GM19455 (cell line): Measurements from ENCODE around the gene AP1S3.

Source experiments
- ATAC-seq: cut with Tn5 transposase; IDR thresholded peaks from one replicate; pipeline ENCODE4 v1.9.1; 2021; ENCODE audit not compliant: unreplicated experiment

The AP1S3 gene

GRCh38 chr2:223761746-223762145 is 75.6 kb downstream of the AP1S3 start:
- peak; percentile 70 for ATAC-seq

GRCh38 chr2:223760838-223761502 is 76.4 kb downstream of the AP1S3 start:
- ATAC-seq = peak; percentile 85

GRCh38 chr2:223759569-223760430 is 77.6 kb downstream of the AP1S3 start:
- ATAC-seq = no peak

GRCh38 chr2:223758131-223758840 is 79.1 kb downstream of the AP1S3 start:
- ATAC-seq = no peak

- ATAC-seq = no peak
These were observed 83.4 kb downstream of the AP1S3 start for GRCh38 chr2:223753940-223754339.

GRCh38 chr2:223751012-223751411 is 86.4 kb downstream of the AP1S3 start:
- ATAC-seq = no peak

- no peak for ATAC-seq
These were observed 89.9 kb downstream of the AP1S3 start for GRCh38 chr2:223747392-223748042.

GRCh38 chr2:223746611-223747010 is 90.8 kb downstream of the AP1S3 start:
- ATAC-seq = no peak

- no peak for ATAC-seq
These were observed 92.8 kb downstream of the AP1S3 start for GRCh38 chr2:223744580-223744979.

GRCh38 chr2:223740679-223741078 is 96.7 kb downstream of the AP1S3 start:
- ATAC-seq = no peak

GRCh38 chr2:223737207-223737606 is 100.2 kb downstream of the AP1S3 start:
- ATAC-seq = no peak

GRCh38 chr2:223736488-223736887 is 100.9 kb downstream of the AP1S3 start:
- ATAC-seq = no peak

GRCh38 chr2:223735659-223736244 is 101.6 kb downstream of the AP1S3 start:
- no peak for ATAC-seq

GRCh38 chr2:223735035-223735640 is 102.2 kb downstream of the AP1S3 start:
- ATAC-seq = no peak

- ATAC-seq = no peak
These were observed 103.0 kb downstream of the AP1S3 start for GRCh38 chr2:223734346-223734745.

- ATAC-seq = no peak
These were observed 105.0 kb downstream of the AP1S3 start for GRCh38 chr2:223732346-223732745.

- ATAC-seq = no peak
These were observed 105.9 kb downstream of the AP1S3 start for GRCh38 chr2:223731503-223731902.

- no peak for ATAC-seq
These were observed 107.6 kb downstream of the AP1S3 start for GRCh38 chr2:223729781-223730180.

- peak; percentile 84 for ATAC-seq
These were observed 109.8 kb downstream of the AP1S3 start for GRCh38 chr2:223727562-223727961.
